Osteocyte (in vitro differentiated cells): ENCODE data around the gene ZNF775. TPM values are rescaled to one million over a fixed set of nuclear protein-coding genes. Genes with fewer than 3 reads are reported as not detected.

Experiments
- DNase-seq: peaks from one replicate; pipeline ENCODE4 v3.0.0; 2021; ENCODE audit warnings: mixed read lengths; ENCODE audit not compliant: unreplicated experiment; ENCODE audit errors: extremely low spot score
- H3K27ac Mint-ChIP-seq: one replicate; pipeline ENCODE4 v1.8.0; 2021; ENCODE audit warnings: mild to moderate bottlenecking, mixed read lengths; ENCODE audit not compliant: unreplicated experiment
- H3K27me3 Mint-ChIP-seq: one replicate; pipeline ENCODE4 v1.8.0; 2021; ENCODE audit warnings: mixed read lengths; ENCODE audit not compliant: unreplicated experiment
- H3K36me3 Mint-ChIP-seq: one replicate; pipeline ENCODE4 v1.8.0; 2021; ENCODE audit warnings: mixed read lengths; ENCODE audit not compliant: unreplicated experiment
- H3K4me1 Mint-ChIP-seq: one replicate; pipeline ENCODE4 v1.8.0; 2021; ENCODE audit warnings: mixed read lengths; ENCODE audit not compliant: unreplicated experiment
- H3K4me3 Mint-ChIP-seq: one replicate; pipeline ENCODE4 v1.8.0; 2021; ENCODE audit warnings: mild to moderate bottlenecking, moderate library complexity, mixed read lengths; ENCODE audit not compliant: unreplicated experiment
- H3K9me3 Mint-ChIP-seq: one replicate; pipeline ENCODE4 v1.8.0; 2021; ENCODE audit warnings: mixed read lengths; ENCODE audit not compliant: unreplicated experiment
- total RNA-seq: library from RNA; stranded (reverse); gene quantifications from 2 replicates; pipeline ENCODE4 v1.2.1, GENCODE V29; 2021
- TF ChIP-seq, protein P1 (sequence below): fragments of 200-600 bp; sonication (generic); IDR thresholded peaks from 2 replicates; pipeline ENCODE4 v1.5.0; 2021; ENCODE audit warnings: antibody characterized with exemption, mild to moderate bottlenecking, moderate library complexity

Gene ZNF775
- total RNA-seq, 1 donor from 2014 or later: 5.9 TPM

DNA sequence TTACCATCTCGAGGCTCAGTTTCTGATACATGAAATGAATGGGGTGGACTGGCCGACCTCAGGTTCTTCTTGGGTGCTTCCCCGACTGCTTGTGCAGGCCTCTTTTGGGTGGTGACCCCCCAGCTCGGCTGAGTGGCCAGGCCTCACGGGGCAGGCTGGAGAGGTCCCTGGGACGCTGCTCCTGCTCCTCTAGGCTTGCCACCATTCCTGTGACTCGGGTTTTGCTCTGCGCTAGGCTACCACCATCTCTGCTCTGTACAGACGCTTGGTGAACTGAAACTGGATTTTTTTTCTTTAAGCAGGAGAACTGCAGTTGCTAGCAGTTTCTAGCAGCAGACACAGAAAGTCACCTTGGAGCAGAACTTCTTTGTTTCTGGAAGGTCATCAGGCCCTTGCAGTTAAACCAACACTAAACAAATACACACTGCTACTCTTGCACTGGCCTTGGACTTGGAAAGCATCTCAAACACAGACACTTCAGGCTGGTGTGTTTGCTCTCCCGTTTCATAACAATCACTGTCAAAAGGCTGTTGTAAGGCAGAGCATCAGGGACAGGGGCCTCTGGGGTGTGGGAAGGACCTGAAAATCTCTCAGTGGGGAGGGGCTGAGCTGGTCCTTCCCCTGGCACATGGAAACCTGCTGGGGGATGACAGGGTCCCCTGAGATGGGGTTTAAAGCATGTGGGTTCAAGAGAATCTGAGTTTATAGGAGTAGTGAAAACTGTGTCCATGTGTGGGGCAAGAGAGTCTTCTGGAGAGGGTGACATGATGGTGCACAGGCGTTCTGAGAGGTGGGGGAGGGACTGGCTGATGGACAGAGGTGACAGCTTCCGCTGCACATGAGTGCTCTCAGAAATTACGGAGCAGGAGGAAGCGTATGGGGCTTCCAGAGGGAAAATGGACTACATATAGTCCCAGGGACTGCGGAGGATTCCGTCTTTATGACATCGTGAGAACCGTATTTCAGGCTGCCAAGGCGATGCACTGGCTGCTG is 36.3 kb downstream of the ZNF775 start:
- TF ChIP-seq, protein P1, sequence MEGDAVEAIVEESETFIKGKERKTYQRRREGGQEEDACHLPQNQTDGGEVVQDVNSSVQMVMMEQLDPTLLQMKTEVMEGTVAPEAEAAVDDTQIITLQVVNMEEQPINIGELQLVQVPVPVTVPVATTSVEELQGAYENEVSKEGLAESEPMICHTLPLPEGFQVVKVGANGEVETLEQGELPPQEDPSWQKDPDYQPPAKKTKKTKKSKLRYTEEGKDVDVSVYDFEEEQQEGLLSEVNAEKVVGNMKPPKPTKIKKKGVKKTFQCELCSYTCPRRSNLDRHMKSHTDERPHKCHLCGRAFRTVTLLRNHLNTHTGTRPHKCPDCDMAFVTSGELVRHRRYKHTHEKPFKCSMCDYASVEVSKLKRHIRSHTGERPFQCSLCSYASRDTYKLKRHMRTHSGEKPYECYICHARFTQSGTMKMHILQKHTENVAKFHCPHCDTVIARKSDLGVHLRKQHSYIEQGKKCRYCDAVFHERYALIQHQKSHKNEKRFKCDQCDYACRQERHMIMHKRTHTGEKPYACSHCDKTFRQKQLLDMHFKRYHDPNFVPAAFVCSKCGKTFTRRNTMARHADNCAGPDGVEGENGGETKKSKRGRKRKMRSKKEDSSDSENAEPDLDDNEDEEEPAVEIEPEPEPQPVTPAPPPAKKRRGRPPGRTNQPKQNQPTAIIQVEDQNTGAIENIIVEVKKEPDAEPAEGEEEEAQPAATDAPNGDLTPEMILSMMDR: no peak
- H3K27ac Mint-ChIP-seq: no peak overlapping the region
- H3K36me3 Mint-ChIP-seq: no peaks in the 10 kb centered on the region

DNA sequence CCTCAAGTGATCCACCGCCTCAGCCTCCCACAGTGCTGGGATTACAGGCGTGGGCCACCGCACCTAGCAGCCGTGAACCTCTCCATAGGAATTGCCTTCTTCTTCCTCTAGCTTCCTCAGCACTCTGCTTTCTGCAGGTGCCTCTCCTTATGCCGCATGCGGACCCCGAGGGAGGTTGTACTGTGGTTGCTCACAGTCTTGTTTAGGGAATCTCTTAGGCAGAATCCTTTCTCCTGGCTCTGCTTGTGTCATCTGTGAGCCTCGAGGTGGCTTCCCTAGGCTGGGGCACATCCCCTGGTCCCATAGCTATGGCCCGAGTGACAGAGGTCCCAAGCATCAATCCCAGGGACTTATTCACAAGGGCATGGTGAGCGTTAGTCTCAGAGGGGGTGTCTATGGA is 38.1 kb downstream of the ZNF775 start:
- no peaks in the 10 kb centered on the region for H3K36me3 Mint-ChIP-seq
- H3K27me3 Mint-ChIP-seq: peaks cover 11% of the 10 kb centered on the region
- peaks cover 4% of the 10 kb centered on the region for H3K4me1 Mint-ChIP-seq
- TF ChIP-seq, protein P1: no peak
- H3K27ac Mint-ChIP-seq: no peak overlapping the region
- H3K9me3 Mint-ChIP-seq: no peaks in the 10 kb centered on the region
- peak; percentile 38 for DNase-seq
- H3K4me3 Mint-ChIP-seq: no peak overlapping the region

More for the DNA sequence above, 36.3 kb downstream of the ZNF775 start:
- Mint-ChIP-seq H3K4me1 (peaks cover 7% of the 10 kb centered on the region), H3K4me3 (no peak overlapping the region), H3K9me3 (no peaks in the 10 kb centered on the region), H3K27me3 (peaks cover 5% of the 10 kb centered on the region)
- no peak for DNase-seq

DNA sequence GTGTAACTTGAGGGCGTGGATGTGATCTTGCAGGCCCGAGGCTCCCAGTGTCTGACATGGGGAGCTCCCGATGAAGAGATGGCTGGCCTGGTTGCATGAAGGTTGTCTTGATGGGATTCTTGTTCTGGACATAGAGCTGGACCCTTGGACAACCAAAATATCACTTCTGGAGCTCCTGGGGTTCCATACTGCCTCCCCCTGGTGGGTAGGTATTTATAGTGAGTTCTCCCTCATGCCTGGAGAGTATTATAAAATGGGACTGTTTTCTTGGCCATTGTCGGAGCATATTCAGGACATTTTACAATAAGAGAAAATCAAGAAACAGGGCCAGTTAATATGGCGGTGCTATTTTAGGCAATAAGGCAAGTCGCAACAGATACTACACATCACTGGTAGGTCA is 38.7 kb downstream of the ZNF775 start:
- H3K27ac Mint-ChIP-seq: no peak overlapping the region
- H3K27me3 Mint-ChIP-seq: peaks cover 11% of the 10 kb centered on the region
- H3K4me1 Mint-ChIP-seq: peaks cover 4% of the 10 kb centered on the region
- H3K36me3 Mint-ChIP-seq: no peaks in the 10 kb centered on the region
- TF ChIP-seq, protein P1: no peak
- DNase-seq: no peak
- no peak overlapping the region for H3K4me3 Mint-ChIP-seq
- no peaks in the 10 kb centered on the region for H3K9me3 Mint-ChIP-seq

DNA sequence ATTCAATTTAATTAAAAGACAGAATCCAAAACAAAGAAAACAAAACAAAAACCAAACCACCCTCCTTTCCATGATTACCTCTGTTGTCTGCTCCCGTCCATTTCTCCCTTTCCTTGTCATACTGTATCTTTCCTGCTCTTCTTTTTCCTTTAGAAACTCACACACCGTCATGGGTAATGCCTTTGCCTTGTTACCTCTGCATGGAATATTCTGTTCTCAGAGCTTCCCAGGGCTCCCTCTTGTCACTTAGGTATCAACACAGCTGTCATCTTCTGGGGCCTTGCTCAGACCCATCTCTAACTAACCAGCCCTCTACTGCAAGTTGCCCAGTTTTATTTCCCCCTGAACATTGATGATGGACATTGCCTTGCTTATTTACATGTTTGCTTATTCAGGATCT is 41.1 kb downstream of the ZNF775 start:
- TF ChIP-seq, protein P1: no peak
- Mint-ChIP-seq H3K27me3 (peaks cover 18% of the 10 kb centered on the region), H3K4me3 (no peak overlapping the region), H3K27ac (no peak overlapping the region), H3K36me3 (no peaks in the 10 kb centered on the region), H3K4me1 (peaks cover 4% of the 10 kb centered on the region), H3K9me3 (no peaks in the 10 kb centered on the region)
- DNase-seq: no peak

DNA sequence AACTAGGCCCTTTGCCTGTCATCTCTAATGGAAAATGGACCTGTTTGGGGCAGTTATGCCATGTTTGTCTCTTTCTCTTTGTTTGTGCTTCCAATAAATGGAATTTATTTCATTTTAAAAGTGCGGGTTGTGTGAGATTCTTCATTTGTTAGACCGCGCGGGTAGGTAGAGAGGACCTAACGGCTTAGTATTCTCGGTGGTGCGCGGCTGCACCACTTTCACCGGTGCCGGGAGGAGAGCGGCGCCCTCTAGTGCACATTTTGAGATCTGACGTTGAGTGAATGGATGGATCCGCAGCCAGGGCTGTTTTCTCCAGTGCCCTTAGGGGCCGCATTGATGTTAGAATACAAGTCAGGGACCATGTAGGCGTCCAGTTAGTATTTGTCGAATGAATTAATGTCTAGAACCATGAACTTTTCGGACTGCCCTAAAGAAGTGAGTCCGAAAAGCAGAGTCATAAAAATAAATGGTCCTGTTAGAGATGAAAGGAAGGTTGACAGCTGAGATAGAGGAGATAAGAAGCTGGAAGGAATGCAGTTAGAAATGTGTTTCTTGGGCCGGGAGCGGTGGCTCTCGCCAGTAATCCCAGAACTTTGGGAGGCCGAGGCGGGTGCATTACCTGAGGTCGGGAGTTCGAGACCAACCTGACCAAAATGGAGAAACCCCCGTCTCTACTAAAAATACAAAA is 42.0 kb downstream of the ZNF775 start:
- no peak for DNase-seq

More for the DNA sequence above, 42.0 kb downstream of the ZNF775 start:
- H3K4me1 Mint-ChIP-seq: peaks cover 4% of the 10 kb centered on the region
- no peaks in the 10 kb centered on the region for H3K36me3 Mint-ChIP-seq
- peaks cover 18% of the 10 kb centered on the region for H3K27me3 Mint-ChIP-seq
- TF ChIP-seq, protein P1: peak; percentile 92
- no peak overlapping the region for H3K27ac Mint-ChIP-seq
- no peak overlapping the region for H3K4me3 Mint-ChIP-seq
- no peaks in the 10 kb centered on the region for H3K9me3 Mint-ChIP-seq
